ENCODE results near the gene ATP6V1B1. TPM values are rescaled to one million over a fixed set of nuclear protein-coding genes. Genes with fewer than 3 reads are reported as not detected.

Gene ATP6V1B1
- total RNA-seq, 4 donors from 2014 or later, result 0.97 to 1.2 TPM; not detected in 2

- H3K27me3 ChIP-seq, result peaks cover 0 to 100% (median 27%) of the 10 kb centered on the region in 4 donors
- H3K4me3 ChIP-seq, result peak overlapping the region; percentile 51 to 68 (median 54)
- peak overlapping the region in 1 of 4 donors; percentile 16 for H3K27ac ChIP-seq
- no peaks in the 10 kb centered on the region for H3K36me3 ChIP-seq
- H3K9me3 ChIP-seq, result no peaks in the 10 kb centered on the region
- intact Hi-C loops (cut with DNase I), result no loop called here
- TF ChIP-seq CTCF (IDR thresholded peaks at IDR 0.05) (no peak), POLR2A (IDR thresholded peaks at IDR 0.05) (no peak)
- WGBS, 2 donors, result 2 to 9% methylated on average over 31 to 34 of the region's 79 CpGs
- DNase-seq, result no peak
- peaks cover 19 to 45% (median 26%) of the 10 kb centered on the region in 3 donors for H3K4me1 ChIP-seq
Measured at GRCh38 chr2:70901227-70902066, 34.3 kb upstream of the ATP6V1B1 start.

DNA sequence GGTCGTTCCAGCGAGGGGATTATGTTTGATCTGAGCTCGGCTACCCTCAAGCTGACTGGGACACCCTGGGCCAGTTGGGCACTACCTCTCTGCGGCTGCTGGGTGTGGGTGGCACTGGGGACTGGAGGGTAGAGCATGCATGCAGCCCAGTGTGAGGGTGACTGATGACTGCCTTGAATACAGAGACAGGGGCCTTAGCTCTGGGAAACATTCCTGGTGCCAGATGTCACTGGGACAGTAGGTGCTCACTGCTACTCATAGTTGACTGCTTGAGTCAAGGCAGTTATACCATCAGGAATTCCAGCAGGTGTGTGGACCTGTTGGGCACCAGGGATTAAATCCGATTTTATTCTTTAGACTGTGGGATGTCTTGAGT, 33.6 kb upstream of the ATP6V1B1 start:
- intact Hi-C loops (cut with DNase I), result no loop called here
- Histone ChIP-seq H3K27me3 (peaks cover 0 to 100% (median 22%) of the 10 kb centered on the region in 4 donors), H3K36me3 (no peaks in the 10 kb centered on the region), H3K9me3 (no peaks in the 10 kb centered on the region), H3K27ac (no peak overlapping the region), H3K4me3 (peak overlapping the region in 2 of 4 donors; percentile 54 to 68), H3K4me1 (peaks cover 14 to 46% (median 26%) of the 10 kb centered on the region in 3 donors)
- DNase-seq, result no peak
- WGBS, 2 donors, result 40% methylated on average over 1 of the region's 5 CpGs; no CpG with 5 or more reads in 1 of the 2 donors
- TF ChIP-seq CTCF (IDR thresholded peaks at IDR 0.05), result no peak
- TF ChIP-seq POLR2A (IDR thresholded peaks at IDR 0.05), result no peak

DNA sequence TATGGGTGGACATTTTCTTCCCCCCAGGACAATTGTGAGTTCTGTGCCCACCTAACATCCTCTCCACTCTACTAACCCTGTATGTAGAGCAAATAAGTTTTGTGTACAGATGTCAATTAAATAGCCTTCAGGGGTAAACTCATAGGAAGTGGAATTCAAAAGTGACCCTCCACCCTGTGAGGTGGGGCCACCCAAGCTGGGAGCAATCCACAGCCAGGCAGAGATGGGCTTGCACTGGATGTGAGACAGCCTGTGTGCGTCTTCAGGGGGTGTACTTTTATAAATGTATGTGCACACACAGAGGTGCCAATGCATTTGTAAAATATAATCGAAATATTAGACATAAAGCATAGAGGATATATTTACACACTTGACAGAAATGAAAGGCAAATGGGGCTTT, 33.1 kb upstream of the ATP6V1B1 start:
- intact Hi-C loops (cut with DNase I), result no loop called here
- H3K9me3 ChIP-seq, result no peaks in the 10 kb centered on the region
- peaks cover 0 to 100% (median 20%) of the 10 kb centered on the region in 4 donors for H3K27me3 ChIP-seq
- DNase-seq, result no peak
- H3K36me3 ChIP-seq, result no peaks in the 10 kb centered on the region
- WGBS, 2 donors, result 82 to 93% methylated on average over 2 of the region's 2 CpGs
- H3K4me3 ChIP-seq, result no peak overlapping the region
- no peak overlapping the region for H3K27ac ChIP-seq
- H3K4me1 ChIP-seq, result peaks cover 14 to 46% (median 26%) of the 10 kb centered on the region in 3 donors
- no peak for TF ChIP-seq POLR2A (IDR thresholded peaks at IDR 0.05)
- TF ChIP-seq CTCF (IDR thresholded peaks at IDR 0.05), result no peak

- no peak overlapping the region for H3K27ac ChIP-seq
- H3K9me3 ChIP-seq, result no peaks in the 10 kb centered on the region
- no peaks in the 10 kb centered on the region for H3K36me3 ChIP-seq
- no peak overlapping the region for H3K4me3 ChIP-seq
- TF ChIP-seq POLR2A (IDR thresholded peaks at IDR 0.05) (no peak), CTCF (IDR thresholded peaks at IDR 0.05) (no peak)
- peaks cover 0 to 100% (median 19%) of the 10 kb centered on the region in 4 donors for H3K27me3 ChIP-seq
- H3K4me1 ChIP-seq, result peaks cover 14 to 44% (median 26%) of the 10 kb centered on the region in 3 donors
- intact Hi-C loops (cut with DNase I), result no loop called here
- DNase-seq, result no peak
Measured at GRCh38 chr2:70903171-70903570, 32.5 kb upstream of the ATP6V1B1 start.

DNA sequence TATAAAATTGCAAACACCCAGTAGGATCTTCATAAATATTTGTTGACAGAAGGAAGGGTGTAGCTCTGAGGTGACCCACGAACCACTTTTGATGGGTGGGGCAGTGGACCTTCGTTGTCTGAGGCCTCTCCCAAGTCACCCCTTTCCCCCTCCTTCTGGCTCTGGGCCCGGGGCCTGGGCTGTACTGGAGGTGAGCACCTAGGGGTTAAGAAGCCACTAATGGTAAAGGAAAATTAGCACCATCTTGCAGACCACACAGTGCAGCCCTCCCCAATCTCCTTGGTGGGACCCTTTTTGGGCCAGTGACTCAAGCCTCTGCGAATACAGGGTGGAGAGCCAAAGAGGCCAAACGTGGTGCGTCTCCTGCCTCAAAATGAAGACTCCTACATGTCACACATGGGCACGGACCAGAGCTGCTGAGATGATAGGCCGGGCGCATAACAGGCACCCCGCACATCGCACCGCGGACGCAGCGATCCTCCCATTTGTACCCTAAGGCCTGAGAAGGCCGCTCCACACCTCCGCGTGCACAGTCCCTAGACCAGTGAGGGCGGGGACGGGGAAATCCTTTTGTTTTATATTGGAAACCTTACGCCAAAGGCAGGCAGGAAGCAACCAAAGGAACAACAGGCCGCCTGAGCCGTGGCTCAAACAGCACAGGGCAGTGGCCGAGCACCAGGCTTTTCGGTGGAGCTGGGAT, 31.9 kb upstream of the ATP6V1B1 start:
- intact Hi-C loops (cut with DNase I), result no loop called here
- Histone ChIP-seq H3K27ac (peak overlapping the region in 1 of 4 donors; percentile 3), H3K4me3 (no peak overlapping the region), H3K9me3 (no peaks in the 10 kb centered on the region), H3K27me3 (peaks cover 0 to 100% (median 20%) of the 10 kb centered on the region in 4 donors), H3K4me1 (peaks cover 14 to 43% (median 26%) of the 10 kb centered on the region in 3 donors), H3K36me3 (no peaks in the 10 kb centered on the region)
- DNase-seq, result no peak
- WGBS, 2 donors, result 55 to 67% methylated on average over 2 to 21 of the region's 25 CpGs
- TF ChIP-seq POLR2A (IDR thresholded peaks at IDR 0.05), result no peak

Measured in esophagus squamous epithelium (tissue), 5 donors.